HG02852 (cell line): Measurements from ENCODE around the gene OR4Q3.
"Not testable (repeated sequence)": the region's sequence is repeated elsewhere in the genome, so short reads cannot be mapped to it uniquely, and the experiment has no call there.

ENCODE experiments used
- ATAC-seq: cut with Tn5 transposase; IDR thresholded peaks from one replicate; pipeline ENCODE4 v1.9.1; 2021; ENCODE audit warnings: mild to moderate bottlenecking, moderate library complexity; ENCODE audit not compliant: unreplicated experiment

The OR4Q3 gene

DNA sequence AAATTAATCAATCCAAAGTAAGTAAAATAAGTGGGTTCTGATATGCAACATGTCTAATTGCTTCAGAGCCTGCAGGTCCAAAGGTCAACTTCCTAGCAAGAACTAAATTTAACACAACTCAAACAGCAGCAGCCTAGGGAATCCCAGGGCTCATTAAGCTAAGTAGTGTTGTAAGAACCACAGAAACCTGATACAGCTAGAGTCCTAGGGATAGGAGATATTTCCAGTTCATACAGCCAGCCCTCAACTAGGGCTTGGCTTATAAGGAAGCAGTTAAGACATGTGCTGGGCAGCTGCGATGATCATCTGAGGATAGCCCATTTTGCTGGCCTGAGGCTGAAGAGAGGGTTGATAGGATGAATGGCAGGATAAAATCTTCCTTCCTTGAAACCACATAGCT is at the start of gene OR4Q3:
Gene OR4Q3 (plus strand): TSS at position 316 of the 400 bp plus-strand sequence.
- ATAC-seq: no peak

DNA sequence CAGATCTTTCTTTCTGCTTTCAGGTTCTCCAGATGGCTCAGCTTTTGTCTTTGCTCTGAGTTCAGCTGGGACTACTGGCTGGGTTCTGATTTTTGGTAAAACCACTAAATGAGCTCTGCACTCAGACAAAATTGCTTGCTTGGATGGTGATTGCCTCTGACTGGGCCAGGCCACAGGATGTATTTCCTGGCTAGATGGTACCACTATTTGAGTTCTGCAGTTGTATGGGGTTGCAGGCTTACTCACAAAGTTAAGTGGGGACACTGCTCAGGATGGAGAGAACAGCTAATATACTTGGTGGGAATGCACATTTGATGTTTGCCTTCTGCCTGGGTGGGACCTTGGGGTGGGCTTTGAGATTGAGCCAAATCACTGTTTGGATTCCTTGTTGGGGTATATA is 14.0 kb upstream of the OR4Q3 start:
- ATAC-seq: no peak

DNA sequence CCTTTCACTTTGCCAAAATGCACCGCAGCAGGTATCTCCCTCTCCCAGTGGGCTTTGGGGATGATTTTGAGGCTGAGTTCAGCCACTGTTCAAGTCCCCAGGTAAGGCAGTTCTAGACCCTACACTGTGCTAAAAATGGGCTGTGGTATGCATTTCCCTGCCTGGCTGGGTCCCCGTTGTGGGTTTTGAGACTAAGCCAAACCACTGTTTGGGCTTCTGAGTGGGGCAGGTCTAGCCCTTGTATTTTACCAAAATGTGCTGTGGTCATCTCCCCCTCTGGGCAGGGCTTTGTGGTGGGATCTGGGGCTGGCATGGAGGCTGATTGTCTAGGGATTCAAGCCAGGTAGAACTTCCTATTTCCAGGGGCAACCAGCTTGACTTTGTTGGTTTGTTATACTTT is 13.6 kb upstream of the OR4Q3 start:
- ATAC-seq: no peak

DNA sequence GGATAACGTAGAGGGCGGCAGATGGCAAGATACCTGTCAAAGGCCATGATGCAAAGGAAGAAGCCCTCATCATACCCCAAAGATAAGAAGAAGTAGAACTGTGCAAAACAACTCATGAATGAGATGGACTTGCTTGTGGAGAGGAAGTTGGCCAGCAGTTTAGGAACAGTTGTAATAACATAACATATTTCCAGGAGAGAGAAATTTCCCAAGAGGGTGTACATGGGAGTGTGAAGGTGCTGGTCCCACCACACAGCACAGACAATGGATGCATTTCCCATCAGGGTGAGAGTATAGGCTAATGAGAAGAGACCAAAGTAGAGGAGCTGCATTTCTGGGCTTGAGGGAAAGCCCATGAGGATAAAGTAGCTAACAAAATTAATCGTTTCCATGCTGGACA is 9.5 kb upstream of the OR4Q3 start:
- ATAC-seq: not testable (repeated sequence)

DNA sequence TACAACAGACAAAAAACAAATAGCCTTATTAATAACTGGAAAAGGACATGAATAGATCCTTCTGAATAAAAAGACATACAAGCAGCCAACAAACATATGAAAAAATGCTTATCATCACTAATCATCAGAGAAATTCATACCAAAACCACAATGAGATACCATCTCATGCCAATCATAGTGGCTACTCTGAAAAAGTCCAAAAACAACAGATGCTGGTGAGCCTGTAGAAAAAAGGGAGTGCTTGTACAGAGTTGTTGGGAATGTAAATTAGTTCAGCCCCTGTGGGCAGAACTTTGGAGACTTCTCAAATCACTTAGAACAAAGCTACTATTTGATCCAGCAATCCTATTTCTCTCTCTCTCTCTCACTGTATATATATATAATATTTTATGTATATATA is 8.9 kb downstream of the OR4Q3 start:
- not testable (repeated sequence) for ATAC-seq

DNA sequence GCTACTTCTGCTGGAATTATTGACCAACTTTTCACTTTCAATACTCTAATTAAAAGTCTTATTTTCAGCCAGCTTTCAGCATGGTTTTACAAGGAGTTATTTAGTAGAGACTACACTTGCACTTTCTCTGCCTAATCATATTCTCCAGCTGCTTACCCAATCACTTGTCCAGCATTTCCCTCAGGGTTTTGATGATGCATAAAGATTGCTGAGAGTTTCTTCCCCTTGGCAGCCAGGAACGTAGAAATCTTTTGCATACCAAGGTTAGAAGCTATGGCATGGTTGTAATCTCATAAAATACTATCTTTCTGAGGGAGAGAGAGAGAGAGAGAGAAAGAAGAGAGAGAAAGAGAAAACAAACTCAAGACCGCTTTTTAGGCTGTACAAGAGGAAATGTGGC is 10.8 kb downstream of the OR4Q3 start:
- ATAC-seq: no peak

DNA sequence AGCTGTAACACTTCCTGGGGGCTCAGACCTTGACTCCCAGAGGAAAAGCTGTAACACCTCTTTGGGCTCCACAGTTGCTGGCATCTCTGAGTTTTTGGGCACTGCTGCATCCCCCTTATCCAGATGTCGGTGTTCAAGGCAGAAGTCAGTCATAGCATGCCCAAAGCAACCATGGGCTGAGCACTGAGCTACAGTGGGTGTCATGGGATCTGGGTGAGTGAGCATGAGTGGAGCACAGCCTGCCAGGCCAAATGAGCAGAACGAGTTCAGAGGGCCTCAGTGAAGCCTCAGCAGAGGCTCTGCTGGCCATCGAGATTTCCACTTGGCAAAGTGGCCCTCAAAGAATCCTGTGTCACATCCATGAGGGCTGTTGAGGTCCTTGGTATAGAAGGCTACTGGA is 28.1 kb downstream of the OR4Q3 start:
- not testable (repeated sequence) for ATAC-seq

DNA sequence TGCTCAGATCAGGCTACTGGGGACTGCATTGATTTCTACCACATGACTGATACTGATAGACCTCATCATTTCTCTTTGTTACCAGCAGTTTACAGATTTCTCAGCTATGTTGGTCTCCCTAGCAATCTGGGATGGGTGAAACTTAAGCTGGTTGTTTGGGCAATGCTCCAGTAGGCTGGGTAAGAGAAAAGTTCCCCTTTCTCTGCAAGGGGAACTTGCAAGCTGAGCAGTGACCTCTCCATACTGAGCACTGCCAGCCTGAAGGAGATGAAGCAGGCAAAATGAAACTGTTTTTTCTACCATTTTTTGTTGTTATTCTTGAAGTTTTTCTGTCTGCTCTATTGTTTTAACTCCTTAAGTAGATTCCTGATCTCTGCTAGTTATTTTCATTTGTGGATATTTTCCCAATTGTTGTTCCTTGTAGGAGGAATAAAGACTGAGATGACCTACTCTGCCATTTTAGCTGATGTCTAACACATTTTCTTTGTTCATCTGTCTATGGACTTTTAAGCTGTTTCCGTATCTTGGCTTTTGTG is 28.6 kb downstream of the OR4Q3 start:
- no peak for ATAC-seq

DNA sequence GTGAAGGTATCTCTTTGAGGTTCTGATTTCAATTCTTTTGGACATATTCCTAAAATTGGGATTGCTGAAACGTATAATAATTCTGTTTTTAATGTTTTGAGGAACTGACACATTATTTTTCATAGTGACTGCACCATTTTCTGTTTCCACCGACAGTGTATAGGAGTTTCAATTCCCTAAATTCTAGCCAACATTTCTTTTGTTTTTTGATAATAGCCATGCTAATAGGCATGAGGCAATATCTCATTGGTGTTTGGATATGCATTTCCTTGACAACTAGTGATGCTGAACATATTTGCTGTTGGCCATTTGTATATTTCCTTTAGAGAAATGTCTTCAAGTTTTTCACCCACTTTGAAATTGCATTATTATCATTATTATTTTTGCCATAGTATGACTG is 29.1 kb downstream of the OR4Q3 start:
- ATAC-seq: not testable (repeated sequence)

DNA sequence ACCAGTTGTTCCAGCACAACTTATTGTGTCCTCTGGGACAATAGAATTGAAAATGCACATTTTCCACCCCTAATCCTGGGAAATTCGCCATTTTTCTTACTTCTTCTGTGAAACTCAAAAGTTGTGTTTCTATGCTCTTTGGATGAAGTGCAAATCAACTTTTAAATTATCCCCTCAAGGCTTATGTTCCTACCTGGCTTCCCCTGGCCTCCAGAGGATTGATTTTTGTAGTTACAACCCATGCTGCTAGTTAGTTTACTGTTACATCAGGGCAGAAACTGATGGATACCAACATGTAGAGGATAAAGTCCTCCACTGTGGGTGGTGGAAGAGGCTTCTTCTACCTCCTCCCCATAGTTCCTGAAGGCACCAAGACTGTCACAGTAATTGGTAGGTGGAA is 29.8 kb downstream of the OR4Q3 start, which contains the start of gene OR4M1:
Gene OR4M1 (plus strand): TSS at position 301 of the 400 bp plus-strand sequence. CDS start 6,819 bp downstream, outside the sequence.
- not testable (repeated sequence) for ATAC-seq

DNA sequence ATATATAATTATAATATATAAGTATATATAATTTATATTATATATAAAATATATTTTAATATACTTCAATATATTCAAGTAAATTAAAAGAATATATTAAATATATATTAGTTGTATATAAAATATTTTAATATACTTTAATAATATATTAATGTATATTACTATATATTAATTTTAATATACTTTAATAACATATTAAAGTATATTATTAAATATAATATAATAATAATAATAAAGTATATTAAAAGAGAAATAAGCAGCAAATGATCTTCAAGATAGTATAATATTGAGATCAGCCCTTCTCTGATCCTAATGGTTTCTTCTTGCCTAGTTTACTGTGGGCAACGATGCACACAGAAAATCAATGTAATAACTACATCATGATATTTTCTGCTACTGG is 32.2 kb downstream of the OR4Q3 start:
- no peak for ATAC-seq

DNA sequence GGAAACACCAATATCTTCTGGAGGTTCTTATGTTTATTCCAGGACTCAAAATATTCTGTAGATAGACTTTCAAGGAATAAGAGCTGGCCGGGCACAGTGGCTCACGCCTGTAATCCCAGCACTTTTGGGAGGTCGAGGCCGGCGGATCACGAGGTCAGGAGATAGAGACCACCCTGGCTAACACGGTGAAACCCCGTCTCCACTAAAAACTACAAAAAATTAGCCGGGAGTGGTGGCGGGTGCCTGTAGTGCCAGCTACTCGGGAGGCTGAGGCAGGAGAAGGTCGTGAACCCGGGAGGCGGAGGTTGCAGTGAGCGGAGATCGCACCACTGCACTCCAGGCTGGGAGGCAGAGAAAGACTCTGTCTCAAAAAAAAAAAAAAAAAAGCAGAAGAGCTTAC is 42.5 kb downstream of the OR4Q3 start:
- not testable (repeated sequence) for ATAC-seq

DNA sequence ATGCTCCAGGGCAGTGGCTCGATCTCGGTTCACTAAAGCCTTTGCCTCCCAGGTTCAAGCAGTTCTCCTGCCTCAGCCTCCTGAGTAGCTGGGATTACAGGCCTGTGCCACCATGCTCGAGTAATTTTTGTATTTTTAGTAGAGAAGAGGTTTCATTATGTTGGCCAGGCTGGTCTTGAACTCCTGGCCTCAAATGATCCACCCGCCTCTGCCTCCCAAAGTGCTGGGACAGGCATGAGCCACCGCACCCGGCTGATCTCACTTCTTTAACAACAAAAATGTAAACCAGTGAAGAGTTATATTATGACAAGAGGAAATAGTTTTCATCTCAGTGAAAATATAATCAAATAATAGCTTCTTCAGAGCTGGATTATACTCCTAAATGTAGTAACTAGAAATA is 43.9 kb downstream of the OR4Q3 start:
- not testable (repeated sequence) for ATAC-seq

DNA sequence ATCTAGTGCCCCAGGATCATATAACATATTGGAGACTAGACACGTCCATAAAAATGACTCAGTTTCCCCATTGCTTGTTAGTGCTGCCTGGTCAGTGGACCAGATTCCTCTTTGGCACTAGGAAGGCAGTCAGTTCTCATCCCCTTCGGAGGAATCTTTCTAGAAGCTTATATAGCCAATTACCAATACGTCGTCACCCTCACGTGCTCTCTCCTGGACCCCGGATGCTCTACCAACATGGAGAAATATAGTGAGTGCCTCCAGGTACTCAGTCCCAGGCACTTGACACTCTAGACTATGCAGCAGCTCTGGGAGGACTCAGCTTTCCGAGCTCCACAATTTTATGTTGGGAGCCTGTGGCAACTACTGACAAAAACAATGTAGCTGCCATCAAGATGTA is 44.8 kb downstream of the OR4Q3 start:
- ATAC-seq: not testable (repeated sequence)

DNA sequence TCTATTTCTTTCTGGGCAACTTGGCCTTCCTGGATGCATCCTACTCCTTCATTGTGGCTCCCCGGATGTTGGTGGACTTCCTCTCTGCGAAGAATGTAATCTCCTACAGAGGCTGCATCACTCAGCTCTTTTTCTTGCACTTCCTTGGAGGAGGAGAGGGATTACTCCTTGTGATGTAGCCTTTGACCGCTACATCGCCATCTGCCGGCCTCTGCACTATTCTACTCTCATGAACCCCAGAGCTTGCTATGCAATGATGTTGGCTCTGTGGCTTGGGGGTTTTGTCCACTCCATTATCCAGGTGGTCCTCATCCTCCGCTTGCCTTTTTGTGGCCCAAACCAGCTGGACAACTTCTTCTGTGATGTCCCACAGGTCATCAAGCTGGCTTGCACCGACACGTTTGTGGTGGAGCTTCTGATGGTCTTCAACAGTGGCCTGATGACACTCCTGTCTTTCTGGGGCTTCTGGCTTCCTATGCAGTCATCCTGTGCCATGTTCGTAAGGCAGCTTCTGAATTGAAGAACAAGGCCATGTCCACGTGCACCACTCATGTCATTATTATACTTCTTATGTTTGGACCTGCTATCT is 53.2 kb downstream of the OR4Q3 start:
- ATAC-seq: not testable (repeated sequence)
